Kidney epithelial cell (primary cell): ENCODE data around the gene ZC3H14. TPM values are rescaled to one million over a fixed set of nuclear protein-coding genes. Genes with fewer than 3 reads are reported as not detected.

Source experiments
- DNase-seq: peaks from one replicate; pipeline ENCODE4 v3.0.0-alpha.2; 2010; ENCODE audit warnings: low read depth
- H3K27me3 ChIP-seq: 2 replicates; pipeline ENCODE4 v1.6.0; 2011; ENCODE audit warnings: low read length; ENCODE audit not compliant: control insufficient read depth, insufficient read depth
- H3K36me3 ChIP-seq: 2 replicates; pipeline ENCODE4 v1.5.1; 2011; ENCODE audit warnings: low read length; ENCODE audit not compliant: control insufficient read depth, insufficient read depth
- H3K4me3 ChIP-seq: 2 replicates; pipeline ENCODE4 v1.5.1; 2011; ENCODE audit warnings: low read depth, mild to moderate bottlenecking, control low read depth, low read length
- total RNA-seq: library from RNA; depleted of rRNA; stranded (reverse); fragments of >200 nt; gene quantifications from 2 replicates; pipeline ENCODE4 v1.2.3, GENCODE V29; 2015
- TF ChIP-seq, protein P1 (sequence below): IDR thresholded peaks from 2 replicates; pipeline ENCODE4 v1.5.1; 2011; ENCODE audit warnings: mild to moderate bottlenecking, moderate library complexity, low read length, control low read depth, inconsistent platforms; ENCODE audit not compliant: insufficient read depth, poor library complexity, severe bottlenecking

ZC3H14 gene
- total RNA-seq, 1 donor from 2014 or later = 59.9 TPM

DNA sequence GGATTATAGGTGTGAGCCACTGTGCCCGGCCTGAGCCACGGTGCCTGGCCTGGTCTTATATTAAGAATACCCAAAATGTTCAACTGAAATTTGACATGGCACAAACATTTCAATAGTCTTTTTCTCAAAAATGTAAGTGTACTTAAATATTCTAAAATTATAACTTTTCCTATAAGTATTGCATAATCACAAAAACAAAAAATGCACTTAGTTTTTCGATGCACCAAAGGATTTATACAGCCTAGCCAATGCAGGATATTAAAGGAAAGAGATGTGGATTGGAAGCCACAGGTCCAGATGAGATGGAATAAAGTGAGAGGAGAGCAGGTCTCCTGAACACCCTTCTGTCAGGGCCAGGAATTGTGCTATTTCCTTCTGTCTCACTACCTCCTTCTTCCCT lies 62.8 kb downstream of the ZC3H14 start:
- Histone ChIP-seq H3K4me3 (no peak overlapping the region), H3K27me3 (no peaks in the 10 kb centered on the region), H3K36me3 (no peaks in the 10 kb centered on the region)
- TF ChIP-seq, protein P1, sequence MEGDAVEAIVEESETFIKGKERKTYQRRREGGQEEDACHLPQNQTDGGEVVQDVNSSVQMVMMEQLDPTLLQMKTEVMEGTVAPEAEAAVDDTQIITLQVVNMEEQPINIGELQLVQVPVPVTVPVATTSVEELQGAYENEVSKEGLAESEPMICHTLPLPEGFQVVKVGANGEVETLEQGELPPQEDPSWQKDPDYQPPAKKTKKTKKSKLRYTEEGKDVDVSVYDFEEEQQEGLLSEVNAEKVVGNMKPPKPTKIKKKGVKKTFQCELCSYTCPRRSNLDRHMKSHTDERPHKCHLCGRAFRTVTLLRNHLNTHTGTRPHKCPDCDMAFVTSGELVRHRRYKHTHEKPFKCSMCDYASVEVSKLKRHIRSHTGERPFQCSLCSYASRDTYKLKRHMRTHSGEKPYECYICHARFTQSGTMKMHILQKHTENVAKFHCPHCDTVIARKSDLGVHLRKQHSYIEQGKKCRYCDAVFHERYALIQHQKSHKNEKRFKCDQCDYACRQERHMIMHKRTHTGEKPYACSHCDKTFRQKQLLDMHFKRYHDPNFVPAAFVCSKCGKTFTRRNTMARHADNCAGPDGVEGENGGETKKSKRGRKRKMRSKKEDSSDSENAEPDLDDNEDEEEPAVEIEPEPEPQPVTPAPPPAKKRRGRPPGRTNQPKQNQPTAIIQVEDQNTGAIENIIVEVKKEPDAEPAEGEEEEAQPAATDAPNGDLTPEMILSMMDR = no peak
- DNase-seq = no peak

DNA sequence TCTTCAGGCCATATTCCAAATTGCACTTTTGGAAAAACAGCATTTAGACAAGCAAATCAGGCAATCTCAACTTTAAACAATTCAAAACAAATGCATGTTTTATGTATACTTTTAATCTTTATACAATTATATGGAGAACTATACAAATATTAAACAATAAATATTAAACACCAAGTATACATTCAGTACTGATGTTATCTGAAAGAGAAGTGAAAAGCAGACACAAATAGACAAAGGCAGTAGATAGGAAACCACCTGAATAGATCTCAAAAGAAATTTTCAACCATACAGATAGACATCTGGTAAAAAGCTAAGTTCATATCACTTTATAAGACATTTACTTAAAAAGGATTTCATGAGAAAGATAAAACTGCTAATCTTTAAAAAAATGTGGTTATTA lies 65.2 kb downstream of the ZC3H14 start:
- H3K36me3 ChIP-seq = no peaks in the 10 kb centered on the region
- TF ChIP-seq, protein P1 = no peak
- no peak overlapping the region for H3K4me3 ChIP-seq
- H3K27me3 ChIP-seq = no peaks in the 10 kb centered on the region
- DNase-seq = no peak

DNA sequence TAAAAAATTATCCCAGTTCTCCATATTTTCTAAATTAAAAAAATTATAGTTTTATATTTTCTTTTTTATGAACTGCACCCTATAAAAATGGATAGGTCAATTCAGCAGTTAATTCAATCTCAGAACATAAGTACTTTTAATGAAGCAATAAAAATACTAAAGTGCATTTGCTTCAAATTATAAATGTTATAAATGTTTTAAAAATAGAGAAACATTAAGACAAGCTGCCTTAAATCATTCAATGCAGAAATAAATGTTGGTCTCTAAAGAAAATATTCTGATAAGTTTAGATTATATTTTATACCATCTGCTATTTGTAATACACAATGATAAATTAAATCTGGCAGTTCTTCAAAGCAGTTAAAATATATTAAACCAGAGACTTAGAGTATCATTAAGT lies 65.6 kb downstream of the ZC3H14 start:
- H3K36me3 ChIP-seq = no peaks in the 10 kb centered on the region
- no peak overlapping the region for H3K4me3 ChIP-seq
- no peaks in the 10 kb centered on the region for H3K27me3 ChIP-seq
- TF ChIP-seq, protein P1 = no peak
- no peak for DNase-seq

DNA sequence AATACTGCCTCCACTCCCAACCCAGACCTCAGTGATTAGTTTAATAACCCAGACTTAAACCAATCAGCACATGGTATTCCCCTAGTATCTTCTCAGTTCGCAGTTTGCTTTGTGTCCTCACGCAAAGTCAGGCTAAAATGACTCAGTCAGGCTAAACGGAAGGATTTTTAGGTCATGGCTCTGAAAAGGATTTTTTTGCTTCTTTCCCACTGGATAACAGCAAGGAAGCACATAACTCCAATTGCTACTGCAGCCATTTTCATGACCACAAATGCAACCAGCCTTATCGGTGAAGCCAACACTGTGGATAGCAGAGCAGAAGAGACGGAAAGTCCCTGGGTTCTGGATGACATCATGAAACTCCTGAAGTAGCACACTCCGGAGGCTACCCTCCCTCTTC lies 67.7 kb downstream of the ZC3H14 start:
- peak; percentile 93 for DNase-seq
- Histone ChIP-seq H3K36me3 (no peaks in the 10 kb centered on the region), H3K4me3 (no peak overlapping the region), H3K27me3 (no peaks in the 10 kb centered on the region)
- TF ChIP-seq, protein P1 = no peak

DNA sequence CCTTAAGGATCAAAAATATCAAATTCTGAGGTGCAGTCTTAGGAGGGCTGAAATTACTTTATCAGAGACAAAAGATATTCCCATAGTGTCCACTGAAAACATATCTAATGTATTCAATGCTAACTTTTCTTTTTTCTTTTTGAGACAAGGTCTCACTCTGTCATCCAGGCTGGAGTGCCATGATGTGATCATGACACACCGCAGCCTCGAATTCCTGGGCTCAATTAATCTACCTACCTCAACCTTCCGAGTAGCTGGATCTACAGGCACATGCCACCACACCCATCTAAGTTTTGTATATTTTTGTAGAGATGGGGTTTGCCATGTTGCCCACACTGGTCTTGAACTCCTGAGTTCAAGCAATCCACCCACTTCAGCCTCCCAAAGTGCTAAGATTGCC lies 68.3 kb downstream of the ZC3H14 start:
- no peaks in the 10 kb centered on the region for H3K27me3 ChIP-seq
- no peak overlapping the region for H3K4me3 ChIP-seq
- TF ChIP-seq, protein P1 = no peak
- no peaks in the 10 kb centered on the region for H3K36me3 ChIP-seq
- DNase-seq = no peak

DNA sequence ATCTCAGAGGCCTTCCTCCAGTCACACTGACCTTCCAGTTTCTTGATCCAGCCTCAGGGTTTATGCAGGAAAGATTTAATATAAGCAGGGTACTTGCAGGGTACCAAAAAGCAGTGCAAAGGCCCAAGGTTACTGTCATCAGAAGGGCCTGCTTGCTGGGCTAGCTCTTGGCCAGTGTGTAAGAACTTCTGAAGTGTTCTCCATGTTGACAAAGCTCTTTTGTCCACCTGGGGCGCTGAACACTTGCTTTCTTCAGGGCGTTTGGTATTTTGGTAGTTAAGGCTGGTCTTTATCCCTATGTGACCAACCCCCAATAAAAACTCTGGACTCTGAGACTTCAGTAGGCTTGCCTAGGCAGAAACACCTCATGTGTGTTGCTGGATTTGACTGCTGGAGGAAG lies 69.7 kb downstream of the ZC3H14 start:
- no peak for DNase-seq
- TF ChIP-seq, protein P1 = no peak
- H3K27me3 ChIP-seq = no peaks in the 10 kb centered on the region
- no peaks in the 10 kb centered on the region for H3K36me3 ChIP-seq
- no peak overlapping the region for H3K4me3 ChIP-seq
